GM19463 (cell line): Measurements from ENCODE around the gene CIITA.
A peak's percentile ranks its signal among the peaks of the same experiment; 100 is the strongest.
"Not testable (repeated sequence)": the region's sequence is repeated elsewhere in the genome, so short reads cannot be mapped to it uniquely, and the experiment has no call there.

ENCODE experiments used
- ATAC-seq: cut with Tn5 transposase; IDR thresholded peaks from one replicate; pipeline ENCODE4 v1.9.1; 2021; ENCODE audit warnings: mild to moderate bottlenecking, moderate library complexity; ENCODE audit not compliant: unreplicated experiment

Gene CIITA

DNA sequence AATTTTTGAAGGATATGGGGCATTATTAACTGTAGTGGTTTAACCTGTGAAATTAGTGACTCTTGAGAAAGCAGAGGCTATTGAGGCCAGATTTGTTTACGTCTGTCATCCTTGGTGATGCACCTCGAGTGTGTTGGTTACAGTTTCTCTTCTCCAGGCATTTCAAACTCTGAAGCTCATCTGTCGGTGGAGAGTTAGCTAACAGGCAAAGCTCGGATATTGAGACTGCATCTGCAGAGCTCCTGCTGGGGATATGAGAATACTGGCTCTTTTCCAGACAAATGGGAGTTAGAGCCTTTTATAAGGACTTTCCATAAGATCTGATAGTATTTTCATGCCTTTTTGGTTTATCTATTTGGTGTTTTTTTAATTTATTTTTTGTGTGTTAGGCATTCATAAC lies 74.0 kb downstream of the CIITA start:
- ATAC-seq = no peak

DNA sequence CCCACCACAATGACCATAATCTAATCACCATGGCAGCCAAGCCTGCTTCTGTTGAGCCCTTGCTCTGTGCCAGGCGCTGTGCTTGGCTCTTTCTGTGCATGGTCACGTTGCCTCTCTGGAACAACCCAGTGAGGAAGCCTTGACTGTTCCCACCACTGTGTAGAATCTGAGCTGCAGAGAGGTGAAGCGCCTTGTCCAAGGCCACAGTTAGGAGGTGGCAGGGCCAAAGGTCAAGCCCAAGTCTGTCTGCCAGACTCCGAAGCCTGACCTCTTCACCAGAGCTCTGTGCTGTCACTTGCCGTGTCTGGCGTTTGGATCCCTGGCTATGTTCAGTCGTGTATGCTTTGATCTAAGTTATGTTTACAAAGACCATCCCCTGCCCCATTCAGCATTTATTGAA lies 77.9 kb downstream of the CIITA start:
- no peak for ATAC-seq

DNA sequence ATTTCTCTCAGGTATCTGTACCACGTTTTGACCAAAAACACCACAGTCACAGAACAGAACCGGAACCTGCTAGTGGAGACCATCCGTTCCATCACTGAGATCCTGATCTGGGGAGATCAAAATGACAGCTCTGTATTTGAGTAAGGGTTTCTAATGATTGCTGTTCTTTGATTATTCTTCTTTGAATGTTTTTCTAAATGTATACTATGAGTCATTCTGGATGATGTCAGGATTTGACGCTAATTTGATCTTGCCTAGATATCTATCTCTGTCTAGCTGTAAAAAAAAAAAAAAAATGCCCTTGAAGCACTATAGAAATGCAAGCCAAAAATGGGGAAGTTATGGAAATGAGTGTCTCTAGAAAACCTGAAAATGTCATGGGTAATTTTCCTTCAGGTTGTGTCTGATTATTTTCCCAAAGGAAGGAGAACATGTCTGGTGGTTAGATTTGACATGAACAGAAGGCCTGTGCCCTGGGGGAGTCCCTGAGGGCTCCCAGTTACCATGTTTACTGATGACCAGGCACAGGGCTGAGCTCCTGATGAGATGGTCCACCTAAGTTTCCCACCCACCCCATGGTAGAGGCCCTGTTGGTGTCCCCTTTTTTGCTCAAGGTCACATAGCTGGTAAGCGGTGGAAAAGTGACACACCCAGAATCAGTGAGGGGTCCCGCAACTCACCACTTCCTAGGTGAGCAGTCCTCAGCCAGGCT lies 80.9 kb downstream of the CIITA start:
- ATAC-seq = no peak

DNA sequence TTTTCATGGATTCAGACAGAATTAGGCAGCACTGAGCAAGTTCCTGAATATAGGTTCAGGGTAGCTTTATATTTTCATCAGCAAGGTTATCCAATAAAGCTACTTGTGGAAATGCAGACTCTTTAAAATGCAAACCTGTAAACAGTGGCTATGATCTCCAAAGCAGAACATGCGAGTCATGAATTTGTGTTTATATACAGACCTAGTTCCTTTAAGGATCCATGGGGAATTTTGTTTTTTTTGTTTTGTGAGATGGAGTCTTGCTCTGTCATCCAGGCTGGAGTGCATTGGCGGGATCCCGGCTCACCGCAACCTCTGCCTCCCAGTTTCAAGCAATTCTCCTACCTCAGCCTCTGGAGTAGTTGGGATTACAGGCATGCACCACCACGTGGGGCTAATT lies 82.2 kb downstream of the CIITA start:
- ATAC-seq = no peak

DNA sequence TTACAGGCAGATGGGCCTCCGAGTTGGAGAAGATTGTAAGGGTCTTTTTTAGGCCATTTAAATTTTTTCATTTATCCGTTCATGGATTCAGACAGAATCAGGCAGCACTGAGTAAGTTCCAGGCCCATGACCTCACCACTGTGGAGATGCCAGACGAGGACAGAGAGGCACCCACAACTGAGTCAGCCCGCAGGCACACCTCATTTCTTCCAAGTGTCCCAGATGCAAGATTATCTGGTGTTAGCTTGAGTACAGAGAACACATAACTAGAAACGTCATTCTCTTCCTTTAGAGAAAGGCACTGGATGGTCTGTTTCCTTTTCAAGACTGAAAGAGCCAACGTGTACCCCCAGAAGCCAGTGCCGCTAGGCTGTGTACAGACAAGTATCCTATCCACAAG lies 84.2 kb downstream of the CIITA start:
- no peak for ATAC-seq

DNA sequence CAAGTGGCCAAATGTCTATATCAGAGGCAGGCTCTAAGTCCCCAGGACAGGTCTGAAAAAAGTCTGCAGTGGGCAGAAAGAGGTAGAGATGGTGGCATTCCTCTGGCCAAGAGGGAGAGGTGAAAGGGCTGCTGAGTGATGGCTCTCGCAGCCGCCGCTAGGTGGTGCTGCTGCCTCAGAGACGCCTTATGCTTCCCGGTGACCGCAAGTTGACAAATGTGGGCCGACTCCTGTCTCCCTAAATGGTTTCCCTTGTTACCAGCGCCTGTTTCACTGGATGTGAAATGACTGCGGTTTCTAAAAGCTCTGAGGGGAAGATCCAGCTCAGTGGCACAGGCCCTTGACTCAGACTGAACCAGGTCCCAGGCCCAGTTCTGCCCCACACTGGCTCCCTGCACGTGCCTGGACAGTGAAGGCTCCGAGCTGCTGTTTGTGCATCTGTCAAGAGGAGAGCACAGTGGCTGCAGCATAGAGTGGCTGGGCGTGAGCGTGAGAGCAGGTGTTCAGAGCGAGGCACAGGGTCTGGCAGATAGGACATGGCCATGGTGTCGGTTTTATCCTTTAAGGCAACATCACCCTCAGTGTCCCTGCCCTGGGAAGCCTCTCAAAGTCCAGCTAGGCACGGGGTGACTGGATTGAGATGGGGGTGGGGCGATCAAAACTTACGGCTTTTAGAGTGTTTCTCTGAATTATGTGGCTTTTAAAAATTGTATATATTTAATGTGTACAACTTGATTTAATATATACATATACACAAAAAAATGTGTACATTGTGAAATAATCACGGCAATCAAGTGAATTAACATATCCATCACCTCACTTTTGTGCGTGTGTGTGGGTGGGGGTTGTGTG lies 87.3 kb downstream of the CIITA start:
- ATAC-seq = peak; percentile 38

DNA sequence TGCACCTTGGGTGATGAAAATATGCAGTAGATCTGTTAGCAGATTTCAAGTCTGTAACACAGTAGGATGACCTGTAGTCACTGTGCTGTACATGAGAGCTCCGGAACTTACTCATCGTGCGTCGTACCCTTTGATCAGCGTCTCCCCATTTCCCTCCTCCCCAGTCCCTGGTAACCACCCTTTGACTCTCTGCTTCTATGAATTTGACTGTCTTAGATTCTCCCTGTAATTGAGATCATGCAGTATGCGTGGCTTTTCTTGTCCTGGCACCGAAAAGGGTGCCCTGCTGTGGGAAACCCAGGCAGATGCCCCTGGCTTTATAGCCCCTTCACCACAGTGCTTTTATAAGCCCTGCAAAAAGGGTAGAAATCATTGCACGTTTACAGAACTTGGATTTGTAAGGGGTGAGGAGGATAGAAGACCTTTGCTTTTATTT lies 87.9 kb downstream of the CIITA start:
- peak; percentile 52 for ATAC-seq

DNA sequence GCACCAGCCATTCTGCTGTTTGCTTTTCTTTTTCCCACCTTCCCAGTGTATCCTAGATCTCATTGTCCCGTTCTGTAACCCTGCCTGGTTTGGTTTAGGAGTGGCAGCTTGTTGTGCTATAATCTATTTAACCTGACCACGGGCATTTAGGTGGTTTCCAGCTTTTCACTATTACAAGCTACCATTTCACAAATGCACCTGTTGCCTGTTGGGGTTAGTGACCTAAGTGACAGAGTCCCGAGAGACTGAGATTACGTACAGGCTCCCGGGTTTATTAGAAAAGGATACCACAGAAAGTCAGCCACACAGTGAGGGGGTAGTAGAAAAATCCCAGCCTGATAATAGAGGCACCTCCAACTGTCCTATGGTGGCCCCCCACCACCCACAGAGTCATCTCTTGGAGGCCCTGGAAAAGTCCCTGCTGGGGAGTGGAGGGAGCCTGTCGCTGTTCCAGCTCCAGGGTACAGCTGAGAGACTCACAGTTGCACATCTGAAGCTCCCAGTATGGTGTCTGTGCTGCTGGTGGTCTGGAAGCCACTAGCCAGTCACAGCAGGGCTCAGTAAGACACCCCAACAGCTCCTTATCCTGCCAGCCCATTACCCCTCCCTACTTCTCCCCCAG lies 88.5 kb downstream of the CIITA start:
- ATAC-seq = peak; percentile 64

DNA sequence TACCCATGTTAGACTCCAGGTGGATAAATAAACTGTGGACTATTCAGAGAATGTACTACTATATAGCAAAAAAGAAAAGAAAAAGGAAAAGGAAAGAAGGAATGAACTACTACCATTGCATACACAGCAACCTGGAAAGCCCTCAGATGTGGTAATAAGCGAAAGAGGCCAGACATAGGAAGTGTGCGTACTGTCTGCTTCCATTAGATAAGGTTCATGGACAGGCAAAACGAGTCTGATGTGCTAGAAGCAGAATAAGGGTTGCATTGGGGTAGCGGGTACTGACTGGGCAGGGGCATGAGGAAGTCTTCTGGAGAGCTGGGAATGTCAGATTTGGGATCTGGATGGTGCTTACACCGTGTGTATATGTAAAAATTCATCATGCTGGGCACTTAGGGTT lies 89.1 kb downstream of the CIITA start:
- ATAC-seq = no peak

DNA sequence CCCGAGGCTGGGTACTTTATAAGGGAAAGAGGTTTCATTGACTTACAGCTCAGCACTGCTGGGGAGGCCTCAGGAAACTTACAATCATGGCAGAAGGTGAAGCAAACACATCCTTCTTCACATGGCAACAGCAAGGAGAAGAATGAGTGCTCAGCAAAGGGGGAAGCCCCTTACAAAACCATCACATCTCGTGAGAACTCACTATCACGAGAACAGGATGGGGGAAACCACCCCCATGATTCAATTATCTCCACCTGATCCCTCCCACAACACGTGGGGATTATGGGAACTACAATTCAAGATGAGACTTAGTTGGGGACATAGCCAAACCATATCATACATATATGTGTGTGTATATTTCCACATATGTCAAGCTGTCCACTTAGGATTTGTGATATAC lies 89.6 kb downstream of the CIITA start:
- ATAC-seq = not testable (repeated sequence)

DNA sequence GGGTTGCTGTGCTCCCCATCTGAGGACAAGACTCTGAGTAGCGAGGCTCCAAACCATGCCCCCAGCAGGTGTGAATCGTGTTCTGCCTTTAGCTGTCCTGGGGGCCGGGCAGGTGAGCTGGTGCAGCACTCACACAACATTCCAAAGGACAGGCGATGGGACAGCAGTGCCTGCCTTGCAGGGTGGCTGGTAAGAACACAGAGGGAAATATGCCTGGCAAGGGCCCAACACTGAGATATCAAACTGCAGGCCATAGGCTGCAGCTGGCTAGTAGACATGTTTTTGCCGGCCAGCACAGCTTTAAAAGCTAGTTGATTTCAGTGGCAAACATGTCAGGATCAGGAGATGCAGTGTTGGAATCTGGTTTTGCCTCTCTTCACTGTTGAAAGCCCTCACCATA lies 91.0 kb downstream of the CIITA start:
- no peak for ATAC-seq

DNA sequence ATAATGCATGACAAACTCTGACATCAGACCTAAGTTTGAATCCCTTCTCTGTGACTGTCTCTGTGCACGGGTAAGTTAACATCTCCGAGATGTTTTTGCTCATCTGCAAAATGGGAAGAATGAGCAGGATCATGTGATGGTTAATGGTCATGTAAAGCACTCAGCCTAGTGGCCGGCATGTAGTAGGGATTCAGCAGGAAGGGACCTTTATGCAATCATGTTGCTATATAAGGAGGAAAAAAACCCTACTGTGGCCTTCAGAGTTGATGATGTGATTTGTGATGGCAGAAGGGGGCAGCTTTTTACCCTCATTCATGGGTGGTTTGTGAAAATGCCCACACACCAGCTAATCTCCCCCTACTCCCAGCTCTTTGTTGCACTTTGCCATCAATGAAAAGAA lies 91.5 kb downstream of the CIITA start:
- ATAC-seq = no peak

DNA sequence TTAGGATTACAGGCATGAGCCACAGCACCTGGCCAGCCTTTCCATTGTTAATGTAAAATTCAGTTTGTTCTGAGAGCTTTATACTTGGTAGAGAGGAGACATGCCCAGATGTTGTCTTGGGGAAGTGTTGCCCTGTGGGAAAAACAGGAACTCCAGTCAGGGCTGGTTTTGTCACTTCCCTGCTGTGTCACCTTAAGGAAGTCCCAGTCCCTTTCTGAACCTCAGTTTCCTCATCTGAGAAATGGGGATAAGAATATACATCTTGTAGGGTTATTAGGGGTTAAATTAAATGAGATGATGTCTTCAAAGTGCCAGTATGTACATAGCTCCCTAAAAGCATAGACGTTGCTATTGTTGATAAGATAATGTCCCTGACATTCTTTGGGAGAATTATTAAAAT lies 92.6 kb downstream of the CIITA start:
- no peak for ATAC-seq

DNA sequence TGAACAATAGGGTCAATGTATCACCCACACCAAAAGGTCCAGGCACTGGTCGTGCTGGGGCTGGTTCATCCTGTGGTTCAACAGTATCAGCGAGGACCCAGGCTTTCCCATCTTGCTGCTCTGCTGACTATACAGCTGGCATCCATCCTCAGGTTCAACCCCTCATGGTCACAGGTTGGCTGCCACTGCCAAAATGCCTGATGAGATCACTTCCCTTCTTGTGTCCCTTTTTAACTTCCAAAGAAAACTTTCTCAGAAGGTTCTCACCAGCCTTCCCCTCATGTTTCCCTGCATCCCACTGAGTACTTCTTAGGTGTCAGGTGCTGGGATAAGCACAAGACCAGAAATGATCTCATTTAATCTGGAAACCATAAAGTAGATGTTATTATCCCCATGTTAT lies 93.1 kb downstream of the CIITA start:
- ATAC-seq = no peak

DNA sequence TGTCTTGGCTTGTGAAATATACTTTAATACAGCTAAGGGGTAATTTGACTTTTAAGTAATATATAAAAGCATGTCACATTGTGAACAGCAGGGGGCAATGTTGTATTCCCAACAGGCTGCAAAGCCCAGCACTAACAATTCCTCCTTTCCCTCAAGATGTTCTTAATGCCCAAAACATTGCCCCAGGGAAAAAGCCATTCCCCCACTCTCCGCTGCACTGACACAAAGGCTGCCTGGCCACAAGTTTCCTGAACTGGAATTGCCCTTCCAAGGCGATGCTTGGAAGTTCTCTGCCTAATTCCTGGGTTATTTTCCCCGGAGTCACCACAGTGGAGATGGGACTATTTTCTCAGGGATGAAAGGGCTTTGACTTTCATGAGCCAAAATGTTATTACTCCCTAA lies 94.6 kb downstream of the CIITA start:
- ATAC-seq = no peak

DNA sequence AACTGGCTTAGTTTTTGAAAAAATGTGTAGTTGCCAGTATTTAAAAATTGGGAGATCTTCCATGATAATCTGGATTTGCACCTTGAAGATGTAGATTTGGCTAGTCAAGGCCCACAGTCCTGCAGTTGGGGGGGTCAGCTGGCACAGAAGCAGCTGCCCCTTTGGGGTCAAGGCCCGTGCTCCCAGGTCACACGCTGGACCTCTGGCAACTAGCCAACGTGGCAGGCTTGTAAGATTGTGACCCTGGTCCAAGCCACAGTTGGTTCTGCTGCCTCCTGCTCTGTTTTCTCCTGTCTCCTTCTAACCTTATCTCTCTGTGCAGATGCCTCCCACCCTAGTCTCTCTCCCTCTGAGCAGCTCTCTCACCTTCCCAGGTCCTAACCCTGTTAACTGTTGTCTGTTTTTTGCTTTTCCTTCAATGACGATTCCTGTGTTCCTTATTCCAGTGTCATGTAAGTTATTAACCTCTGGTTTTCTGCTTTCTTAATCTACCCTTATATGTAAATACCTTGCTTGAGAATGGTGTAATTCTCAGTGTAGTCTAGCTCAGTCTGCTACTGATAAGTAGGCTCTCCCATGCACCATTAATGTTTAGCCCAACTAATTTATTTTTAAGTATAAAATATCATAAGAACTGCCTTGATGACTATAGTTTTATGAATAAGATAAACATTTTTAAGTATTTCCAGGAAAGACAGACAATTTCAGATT lies 95.3 kb downstream of the CIITA start:
- ATAC-seq = no peak

DNA sequence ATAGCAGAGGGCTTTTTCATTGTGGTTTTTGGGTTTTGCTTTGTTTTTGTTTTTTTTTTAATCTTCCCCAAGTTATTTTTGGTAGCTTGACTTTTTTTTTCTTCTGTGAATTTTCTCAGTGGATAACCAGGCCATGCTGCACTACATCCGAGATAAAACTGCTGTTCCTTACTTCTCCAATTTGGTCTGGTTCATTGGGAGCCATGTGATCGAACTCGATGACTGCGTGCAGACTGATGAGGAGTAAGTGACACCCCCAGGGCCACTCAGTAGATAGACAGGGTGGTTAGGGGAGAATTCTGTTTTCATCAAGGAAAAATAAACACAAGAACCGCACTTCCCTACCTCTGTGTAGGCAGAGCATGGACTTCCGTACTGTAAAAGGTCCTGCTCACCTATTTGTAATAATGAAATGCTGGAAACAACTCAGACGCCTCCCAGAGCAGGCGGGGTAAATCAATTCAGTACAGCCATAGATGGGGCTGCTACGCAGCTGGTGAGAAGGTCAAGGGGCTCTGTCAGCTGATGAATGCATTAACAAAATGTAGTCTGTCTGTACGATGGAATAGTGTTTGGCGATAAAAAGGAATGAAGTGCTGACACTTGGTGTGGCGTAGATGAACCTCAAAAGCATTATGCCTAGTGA lies 95.9 kb downstream of the CIITA start:
- no peak for ATAC-seq

DNA sequence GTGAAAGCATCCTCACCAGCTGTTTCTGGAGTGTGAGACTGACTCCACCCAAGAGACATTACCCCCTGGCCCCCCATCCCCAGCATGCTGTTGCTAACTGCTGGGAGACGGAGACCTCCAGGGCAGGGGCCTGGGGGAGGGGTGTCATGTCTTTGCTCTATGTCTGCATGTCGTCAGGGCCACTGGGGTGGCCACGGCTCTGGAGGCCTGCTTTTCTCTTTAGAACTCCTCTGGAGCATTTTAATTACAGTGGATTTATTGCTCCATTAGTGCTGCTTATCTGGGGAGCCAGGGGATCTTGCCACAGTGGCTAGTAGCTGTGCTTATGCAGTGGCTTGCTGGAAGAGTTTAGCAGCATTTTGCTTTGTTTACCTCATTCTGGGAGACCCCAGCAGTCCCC lies 99.6 kb downstream of the CIITA start:
- ATAC-seq = no peak

DNA sequence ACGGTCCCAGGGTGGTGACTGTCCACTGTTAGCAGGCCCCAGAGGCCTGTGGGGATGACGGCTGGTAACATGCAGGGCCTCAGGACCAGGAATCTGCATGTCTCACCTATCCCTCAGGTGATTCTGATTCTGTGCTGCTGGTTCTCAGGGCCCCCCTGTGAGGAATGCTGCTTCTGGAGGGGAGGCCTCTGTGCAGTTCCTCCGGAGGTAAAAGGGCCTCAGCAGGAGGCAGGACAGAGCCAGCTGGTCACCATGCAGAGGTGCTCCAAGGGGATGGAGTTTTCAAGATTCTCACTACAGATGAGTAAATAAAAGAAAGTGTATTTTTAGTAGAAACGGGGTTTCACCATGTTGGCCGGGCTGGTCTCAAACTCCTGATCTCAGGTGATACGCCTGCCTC lies 101.1 kb downstream of the CIITA start:
- no peak for ATAC-seq

DNA sequence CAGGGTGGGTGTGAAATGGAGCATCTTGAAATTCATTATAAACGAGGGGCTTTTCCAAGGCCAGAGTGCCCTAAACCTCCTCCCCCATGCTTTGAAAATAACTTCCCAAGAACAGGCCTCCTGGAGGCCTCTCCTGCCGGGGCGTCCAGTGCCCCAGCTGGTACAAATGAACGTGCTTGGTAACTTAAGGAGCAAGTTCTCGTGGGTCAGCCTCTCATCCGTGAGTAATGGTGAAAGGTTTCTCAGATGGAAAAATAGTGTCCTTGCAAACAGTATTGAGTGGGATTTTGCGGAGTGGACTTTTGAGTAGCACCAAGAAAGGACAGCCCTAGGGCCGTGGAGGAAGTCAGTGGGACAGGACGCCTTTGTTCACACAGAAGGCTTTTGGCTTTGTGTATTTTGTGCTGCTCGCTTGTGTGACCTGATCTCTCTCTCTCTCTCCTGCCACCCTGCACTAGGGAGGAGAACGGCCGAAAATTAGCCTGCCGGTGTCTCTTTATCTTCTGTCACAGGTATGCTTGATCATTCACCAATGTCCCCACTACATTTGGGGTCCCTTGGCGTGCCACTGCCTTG lies 102.0 kb downstream of the CIITA start:
- ATAC-seq = no peak
